Right lobe of liver (tissue), 6 donors: ENCODE results near the gene ZGRF1. TPM values are rescaled to one million over a fixed set of nuclear protein-coding genes. Genes with fewer than 3 reads are reported as not detected.
"Not testable (repeated sequence)": the region's sequence is repeated elsewhere in the genome, so short reads cannot be mapped to it uniquely, and the experiment has no call there.

ENCODE experiments used
- ATAC-seq, 4 donors: fragments of 200-7000 bp; cut with Tn5 transposase; one replicate each; pipeline ENCODE4 v1.9.1; 2020; ENCODE audit warnings: mild to moderate bottlenecking in 4 of 4, moderate library complexity in 4 of 4
- DNase-seq, 3 donors: peaks; one replicate each; pipeline ENCODE4 v3.0.0-alpha.2; 2020
- H3K27ac ChIP-seq, 3 donors: fragments of 200-600 bp; one replicate each; pipeline ENCODE4 v1.8.0; 2022
- H3K27me3 ChIP-seq, 2 donors: fragments of 200-600 bp; one replicate each; pipeline ENCODE4 v1.8.0; 2022
- H3K36me3 ChIP-seq, 4 donors: fragments of 200-600 bp; sonication (generic) in 1 of 4; one replicate each; pipeline versions ENCODE4 v1.5.1 to v1.8.0; 2017 to 2022; ENCODE audit warnings: control low read depth in 1 of 4
- H3K4me1 ChIP-seq, 4 donors: fragments of 200-600 bp; sonication (generic) in 1 of 4; one replicate each; pipeline versions ENCODE4 v1.5.1 to v1.8.0; 2017 to 2022; ENCODE audit warnings: control low read depth in 1 of 4
- H3K4me3 ChIP-seq, 3 donors: fragments of 200-600 bp; one replicate each; pipeline ENCODE4 v1.8.0; 2022
- H3K9me3 ChIP-seq, 4 donors: fragments of 200-600 bp; sonication (generic) in 1 of 4; one replicate each; pipeline versions ENCODE4 v1.5.1 to v1.8.0; 2017 to 2022; ENCODE audit warnings: control low read depth in 1 of 4
- CTCF ChIP-seq, 4 donors: fragments of 200-600 bp in 3 of 4; fragments of 450-650 bp in 1 of 4; IDR thresholded peaks; one replicate each; pipeline versions ENCODE4 v1.5.1 to v1.8.0; 2016 to 2022; ENCODE audit warnings: antibody characterized with exemption in 4 of 4, mild to moderate bottlenecking in 2 of 4
- POLR2A ChIP-seq: fragments of 450-650 bp; IDR thresholded peaks from one replicate; pipeline ENCODE4 v1.6.1; 2017; ENCODE audit warnings: antibody characterized with exemption, mild to moderate bottlenecking
- WGBS: methylation state at CpG from one replicate; pipeline ENCODE4 v1.1.6; 2018; ENCODE audit warnings: low coverage, low lambda C conversion rate; ENCODE audit not compliant: insufficient coverage; ENCODE audit errors: missing lambda C conversion rate; 5-methylcytosine and 5-hydroxymethylcytosine counted together
- intact Hi-C, 2 donors: fragments of 100-400 bp; cut with DNase I; formaldehyde crosslinking; loops; one replicate each; pipeline versions ENCODE4 v1.11.2 to v1.14.1; 2022
- total RNA-seq, 6 experiments: library from RNA; depleted of rRNA in 2 of 6; stranded (reverse); fragments of >200 nt in 2 of 6; fragmentation: NEBNext Ultra II Directional in 3 of 6; extraction: Animal tissue kit (Norgen Biotek cat#: 25700) in 3 of 6; gene quantifications; one replicate each; pipeline versions ENCODE4 v1.1.0 to v1.2.4, GENCODE V29; 2016 to 2023
- donor health status: DM: no; HTN: yes; CAD: no.
- donor health status: DM: no; HTN: no; CAD: no.
- donor health status: DM: no; HTN: no; CAD: no.
- donor health status: DM: no; HTN: yes; CAD: no.
- donor health status: DM: no; HTN: yes; CAD: no.

The ZGRF1 gene
- total RNA-seq, 6 experiments from 2014 or later, result 0.71 to 3.7 (median 2.0) TPM

GRCh38 chr4:112673686-112674085, 37.0 kb upstream of the ZGRF1 start:
- DNase-seq (no peak), ATAC-seq (no peak)
- Histone ChIP-seq H3K27me3 (no peaks in the 10 kb centered on the region), H3K9me3 (no peaks in the 10 kb centered on the region), H3K4me1 (no peaks in the 10 kb centered on the region), H3K36me3 (no peaks in the 10 kb centered on the region), H3K27ac (no peak overlapping the region), H3K4me3 (no peak overlapping the region)
- TF ChIP-seq CTCF (IDR thresholded peaks at IDR 0.05), result no peak
- no peak for TF ChIP-seq POLR2A
- 67% methylated on average over 1 of the region's 1 CpG for WGBS
- intact Hi-C loops, result no loop called here

GRCh38 chr4:112673076-112673475, 36.4 kb upstream of the ZGRF1 start:
- Histone ChIP-seq H3K36me3 (no peaks in the 10 kb centered on the region), H3K4me3 (no peak overlapping the region), H3K9me3 (no peaks in the 10 kb centered on the region), H3K27me3 (no peaks in the 10 kb centered on the region), H3K27ac (no peak overlapping the region), H3K4me1 (no peaks in the 10 kb centered on the region)
- no peak for TF ChIP-seq CTCF (IDR thresholded peaks at IDR 0.05)
- TF ChIP-seq POLR2A, result no peak
- DNase-seq, result no peak
- ATAC-seq, result no peak
- intact Hi-C loops, result no loop called here

GRCh38 chr4:112668131-112668530, 31.4 kb upstream of the ZGRF1 start:
- H3K36me3 ChIP-seq, result no peaks in the 10 kb centered on the region
- H3K9me3 ChIP-seq, result no peaks in the 10 kb centered on the region
- 86% methylated on average over 3 of the region's 3 CpGs for WGBS
- DNase-seq, result no peak
- no peak overlapping the region for H3K4me3 ChIP-seq
- ATAC-seq, result no peak
- intact Hi-C loops, result no loop called here
- H3K27ac ChIP-seq, result no peak overlapping the region
- no peaks in the 10 kb centered on the region for H3K4me1 ChIP-seq
- TF ChIP-seq POLR2A, result no peak
- no peak for TF ChIP-seq CTCF (IDR thresholded peaks at IDR 0.05)
- no peaks in the 10 kb centered on the region for H3K27me3 ChIP-seq

GRCh38 chr4:112664611-112665010, 27.9 kb upstream of the ZGRF1 start:
- Histone ChIP-seq H3K27me3 (no peaks in the 10 kb centered on the region), H3K27ac (no peak overlapping the region), H3K4me1 (no peaks in the 10 kb centered on the region), H3K4me3 (no peak overlapping the region), H3K9me3 (no peaks in the 10 kb centered on the region), H3K36me3 (no peaks in the 10 kb centered on the region)
- WGBS, result 83% methylated on average over 1 of the region's 2 CpGs
- no peak for TF ChIP-seq CTCF (IDR thresholded peaks at IDR 0.05)
- DNase-seq (no peak), ATAC-seq (no peak)
- intact Hi-C loops, result no loop called here

GRCh38 chr4:112656115-112656514, 19.4 kb upstream of the ZGRF1 start:
- H3K4me1 ChIP-seq, ATAC-seq, DNase-seq, H3K9me3 ChIP-seq, H3K4me3 ChIP-seq, intact Hi-C loops, H3K27me3 ChIP-seq, H3K27ac ChIP-seq: not testable (repeated sequence)
- 100% methylated on average over 3 of the region's 5 CpGs for WGBS
- peaks cover 0 to 70% (median 19%) of the 10 kb centered on the region in 4 donors for H3K36me3 ChIP-seq
